GM12865 (cell line): ENCODE measurements around the gene SPNS1.

ENCODE experiments used
- DNase-seq: peaks from one replicate; pipeline ENCODE4 v3.0.0; 2010; ENCODE audit warnings: low read depth
- H3K4me3 ChIP-seq: 2 replicates; pipeline ENCODE4 v1.5.1; 2011; ENCODE audit warnings: mild to moderate bottlenecking, low read depth, low read length, control low read depth
- CTCF ChIP-seq: IDR thresholded peaks from 2 replicates; pipeline ENCODE4 v1.5.1; 2011; ENCODE audit warnings: low read length, control low read depth, low read depth, inconsistent platforms; ENCODE audit not compliant: insufficient read depth; ENCODE audit errors: missing control alignments

SPNS1 gene

GRCh38 chr16:28932339-28933141, 42.0 kb upstream of the SPNS1 start:
- H3K4me3 ChIP-seq, result peak overlapping the region; percentile 98
- TF ChIP-seq CTCF, result no peak
- peak; percentile 51 for DNase-seq

GRCh38 chr16:28933171-28933570, 41.4 kb upstream of the SPNS1 start:
- peak overlapping the region; percentile 98 for H3K4me3 ChIP-seq
- no peak for TF ChIP-seq CTCF
- no peak for DNase-seq

GRCh38 chr16:28935346-28935745, 39.2 kb upstream of the SPNS1 start:
- no peak overlapping the region for H3K4me3 ChIP-seq
- TF ChIP-seq CTCF, result no peak
- DNase-seq, result no peak

GRCh38 chr16:28935924-28936783, 38.4 kb upstream of the SPNS1 start:
- peak; percentile 92 for DNase-seq
- no peak for TF ChIP-seq CTCF
- no peak overlapping the region for H3K4me3 ChIP-seq

- H3K4me3 ChIP-seq, result no peak overlapping the region
- DNase-seq, result no peak
Measured at GRCh38 chr16:28936784-28937155, 37.8 kb upstream of the SPNS1 start.

GRCh38 chr16:28937222-28937876, 37.2 kb upstream of the SPNS1 start:
- H3K4me3 ChIP-seq, result no peak overlapping the region
- no peak for DNase-seq
- no peak for TF ChIP-seq CTCF

More at GRCh38 chr16:28936784-28937155, 37.8 kb upstream of the SPNS1 start:
- no peak for TF ChIP-seq CTCF
